ENCODE results near the gene DYNLL1. TPM values are rescaled to one million over a fixed set of nuclear protein-coding genes. Genes with fewer than 3 reads are reported as not detected.
A peak's percentile ranks its signal among the peaks of the same experiment; 100 is the strongest.

DYNLL1 gene
- total and polyA plus RNA-seq, 2 of the 13 experiments (the other 11 are each of a cell fraction or from before 2014, with no cell fraction given) = 271 to 294 TPM

DNA sequence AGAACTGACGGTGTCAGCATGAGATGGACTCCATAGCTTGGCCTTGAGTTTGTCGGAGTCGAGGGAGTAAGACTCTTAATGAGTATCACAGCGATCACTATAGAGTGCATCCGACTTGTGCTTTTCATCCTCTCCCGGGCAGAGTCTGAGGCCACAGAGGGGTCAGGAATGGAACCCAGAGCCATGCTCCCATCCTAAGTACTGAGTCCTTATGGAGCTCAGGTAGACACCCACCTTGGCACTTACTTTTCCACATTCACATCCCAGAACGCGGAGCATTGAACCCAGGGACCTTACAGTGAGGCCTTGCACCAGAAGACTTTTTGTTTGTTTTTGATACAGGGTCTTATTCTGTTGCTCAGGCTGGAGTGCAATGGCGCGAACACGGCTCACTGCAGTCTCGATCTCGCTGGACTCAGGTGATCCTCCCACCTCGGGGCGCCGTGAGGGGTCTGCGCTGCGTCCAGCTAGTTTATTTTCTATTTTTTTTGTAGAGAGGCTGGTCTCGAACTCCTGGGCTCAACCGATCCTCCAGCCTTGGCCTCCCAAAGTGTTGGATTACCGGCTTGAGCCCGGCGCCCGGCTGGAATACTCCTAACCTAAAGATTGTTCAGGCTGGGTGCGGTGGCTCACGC, 25.6 kb upstream of the DYNLL1 start (continued):
- TF ChIP-seq STAT6 (CRISPR knock-in tag; IDR thresholded peaks at IDR 0.05; ENCODE audit: borderline replicate concordance) (0 out of 2 replicates have a peak, but pooled peaks have one; percentile 52), ATF5 (CRISPR knock-in tag; IDR thresholded peaks at IDR 0.05; ENCODE audit: low read depth) (no peak), ZZZ3 (CRISPR knock-in tag; IDR thresholded peaks at IDR 0.05; ENCODE audit: borderline replicate concordance) (peak; percentile 28; the same call in 1 of the 2 replicates), ZMYM4 (CRISPR knock-in tag; IDR thresholded peaks at IDR 0.05) (no peak), CEBPG (CRISPR knock-in tag; IDR thresholded peaks at IDR 0.05) (no peak), SPEN (CRISPR knock-in tag; IDR thresholded peaks at IDR 0.05; ENCODE audit: low read depth) (no peak), ZNF510 (CRISPR knock-in tag; IDR thresholded peaks at IDR 0.05; ENCODE audit: low read depth) (no peak), RBAK (CRISPR knock-in tag; IDR thresholded peaks at IDR 0.05) (no peak), SP2 (CRISPR knock-in tag; IDR thresholded peaks at IDR 0.05) (no peak), ZMYM3 (CRISPR knock-in tag; IDR thresholded peaks at IDR 0.05) (peak; percentile 29; the same call in 1 of the 2 replicates), KLF9 (CRISPR knock-in tag; IDR thresholded peaks at IDR 0.05; ENCODE audit: low read depth) (no peak), CERS6 (CRISPR knock-in tag; IDR thresholded peaks at IDR 0.05) (no peak), NFE2L1 (CRISPR knock-in tag; IDR thresholded peaks at IDR 0.05; ENCODE audit: borderline replicate concordance) (no peak), NFYC (CRISPR knock-in tag; IDR thresholded peaks at IDR 0.05) (no peak), ZNF644 (CRISPR knock-in tag; IDR thresholded peaks at IDR 0.05; ENCODE audit: low read depth) (no peak), ZNF781 (CRISPR knock-in tag; IDR thresholded peaks at IDR 0.05; ENCODE audit: borderline replicate concordance, not compliant biosample characterization) (peak; percentile 15), ZNF605 (CRISPR knock-in tag; IDR thresholded peaks at IDR 0.05) (peak; percentile 59; the same call in 1 of the 2 replicates)
- TF ChIP-seq, protein P1, sequence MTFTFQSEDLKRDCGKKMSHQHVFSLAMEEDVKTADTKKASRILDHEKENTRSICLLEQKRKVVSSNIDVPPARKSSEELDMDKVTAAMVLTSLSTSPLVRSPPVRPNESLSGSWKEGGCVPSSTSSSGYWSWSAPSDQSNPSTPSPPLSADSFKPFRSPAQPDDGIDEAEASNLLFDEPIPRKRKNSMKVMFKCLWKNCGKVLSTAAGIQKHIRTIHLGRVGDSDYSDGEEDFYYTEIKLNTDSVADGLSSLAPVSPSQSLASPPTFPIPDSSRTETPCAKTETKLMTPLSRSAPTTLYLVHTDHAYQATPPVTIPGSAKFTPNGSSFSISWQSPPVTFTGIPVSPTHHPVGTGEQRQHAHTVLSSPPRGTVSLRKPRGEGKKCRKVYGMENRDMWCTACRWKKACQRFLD (CRISPR knock-in tag; IDR thresholded peaks at IDR 0.05; ENCODE audit: borderline replicate concordance) = no peak
- TF ChIP-seq, protein P2, sequence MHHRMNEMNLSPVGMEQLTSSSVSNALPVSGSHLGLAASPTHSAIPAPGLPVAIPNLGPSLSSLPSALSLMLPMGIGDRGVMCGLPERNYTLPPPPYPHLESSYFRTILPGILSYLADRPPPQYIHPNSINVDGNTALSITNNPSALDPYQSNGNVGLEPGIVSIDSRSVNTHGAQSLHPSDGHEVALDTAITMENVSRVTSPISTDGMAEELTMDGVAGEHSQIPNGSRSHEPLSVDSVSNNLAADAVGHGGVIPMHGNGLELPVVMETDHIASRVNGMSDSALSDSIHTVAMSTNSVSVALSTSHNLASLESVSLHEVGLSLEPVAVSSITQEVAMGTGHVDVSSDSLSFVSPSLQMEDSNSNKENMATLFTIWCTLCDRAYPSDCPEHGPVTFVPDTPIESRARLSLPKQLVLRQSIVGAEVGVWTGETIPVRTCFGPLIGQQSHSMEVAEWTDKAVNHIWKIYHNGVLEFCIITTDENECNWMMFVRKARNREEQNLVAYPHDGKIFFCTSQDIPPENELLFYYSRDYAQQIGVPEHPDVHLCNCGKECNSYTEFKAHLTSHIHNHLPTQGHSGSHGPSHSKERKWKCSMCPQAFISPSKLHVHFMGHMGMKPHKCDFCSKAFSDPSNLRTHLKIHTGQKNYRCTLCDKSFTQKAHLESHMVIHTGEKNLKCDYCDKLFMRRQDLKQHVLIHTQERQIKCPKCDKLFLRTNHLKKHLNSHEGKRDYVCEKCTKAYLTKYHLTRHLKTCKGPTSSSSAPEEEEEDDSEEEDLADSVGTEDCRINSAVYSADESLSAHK (CRISPR knock-in tag; IDR thresholded peaks at IDR 0.05; ENCODE audit: borderline replicate concordance) = no peak
